Adrenal gland (tissue), 12 donors: ENCODE measurements around the gene PROKR2. TPM values are rescaled to one million over a fixed set of nuclear protein-coding genes. Genes with fewer than 3 reads are reported as not detected.

Experiments
- DNase-seq, 7 donors: peaks; one replicate each; pipeline ENCODE4 v3.0.0-alpha.2; 2019 to 2020
- H3K27ac ChIP-seq, 5 donors: fragments of 200-600 bp; sonication (generic) in 4 of 5; 1 replicate in 3 of 5; 2 replicates in 2 of 5; pipeline versions ENCODE4 v1.5.1 to v1.8.0; 2016 to 2020; ENCODE audit warnings: mild to moderate bottlenecking in 1 of 5
- H3K27me3 ChIP-seq: fragments of 200-600 bp; 2 replicates; pipeline ENCODE4 v1.8.0; 2021
- H3K36me3 ChIP-seq, 2 donors: fragments of 200-600 bp; replicated peaks in 1 of 2; 1 replicate in 1 of 2; 2 replicates in 1 of 2; pipeline versions ENCODE4 v1.5.1 to v1.8.0; 2018 to 2022
- H3K4me1 ChIP-seq, 2 donors: fragments of 200-600 bp; replicated peaks in 1 of 2; 1 replicate in 1 of 2; 2 replicates in 1 of 2; pipeline versions ENCODE4 v1.5.1 to v1.8.0; 2018 to 2021
- H3K4me3 ChIP-seq, 4 donors: fragments of 200-600 bp; sonication (generic) in 3 of 4; one replicate each; pipeline ENCODE4 v1.5.1; 2016 to 2018
- H3K9me3 ChIP-seq, 3 donors: fragments of 200-600 bp; sonication (generic) in 1 of 3; replicated peaks in 1 of 3; 1 replicate in 2 of 3; 2 replicates in 1 of 3; pipeline versions ENCODE4 v1.5.1 to v1.8.0; 2016 to 2021
- POLR2A ChIP-seq, 2 donors: fragments of 450-650 bp; IDR thresholded peaks; one replicate each; pipeline ENCODE4 v1.6.1; 2017; ENCODE audit warnings: antibody characterized with exemption in 2 of 2, mild to moderate bottlenecking in 2 of 2, moderate library complexity in 1 of 2
- WGBS, 4 donors: extraction: QIAGEN DNeasy Blood & Tissue Kit in 2 of 4; methylation state at CpG; one replicate each; pipeline versions ENCODE4 v1.1.5 to v1.1.7; 2013 to 2017; 5-methylcytosine and 5-hydroxymethylcytosine counted together
- intact Hi-C, 2 donors: fragments of 100-400 bp; cut with DNase I; formaldehyde crosslinking; loops; one replicate each; pipeline versions ENCODE4 v1.14.1 to v1.15.0; 2022 to 2023
- polyA plus RNA-seq, 3 donors: library from polyadenylated mRNA; stranded (reverse); fragments of 200-250 nt in 2 of 3; fragments of 350-450 nt in 1 of 3; fragmentation: Illumina TruSeq in 1 of 3; extraction: RNeasy Lipid Tissue Mini Kit (QIAGEN cat#74804) in 1 of 3; gene quantifications; one replicate each; pipeline ENCODE4 v1.2.3, GENCODE V29; 2013 to 2014
- total RNA-seq, 9 donors: library from RNA; depleted of rRNA in 4 of 9; stranded (reverse); fragments of >200 nt in 4 of 9; fragments of 120-200 nt in 1 of 9; fragmentation: NEBNext Ultra II Directional in 1 of 9; extraction: Animal tissue kit (Norgen Biotek cat#: 25700) in 1 of 9; gene quantifications; one replicate each; pipeline versions ENCODE4 v1.1.0 to v1.2.4, GENCODE V29; 2013 to 2023
- TF ChIP-seq, protein P1 (sequence below), 6 experiments: fragments of 450-650 bp in 4 of 6; fragments of 200-600 bp in 2 of 6; sonication (generic) in 1 of 6; IDR thresholded peaks; 1 replicate in 5 of 6; 2 replicates in 1 of 6; pipeline versions ENCODE4 v1.5.1 to v1.8.0; 2016 to 2021; ENCODE audit warnings: antibody characterized with exemption in 6 of 6, mild to moderate bottlenecking in 2 of 6, moderate library complexity in 1 of 6
- donor health status: healthy with polysubstance abuse.
- donor health status: Bipolar disorder and iron deficiency.
- donor health status: DM: yes; HTN: yes; CAD: no.
- donor health status: DM: no; HTN: no; CAD: no.
- donor health status: DM: no; HTN: no; CAD: no.
- donor health status: DM: yes; HTN: yes; CAD: no.

PROKR2 gene
- total and polyA plus RNA-seq, 12 donors: not detected

DNA sequence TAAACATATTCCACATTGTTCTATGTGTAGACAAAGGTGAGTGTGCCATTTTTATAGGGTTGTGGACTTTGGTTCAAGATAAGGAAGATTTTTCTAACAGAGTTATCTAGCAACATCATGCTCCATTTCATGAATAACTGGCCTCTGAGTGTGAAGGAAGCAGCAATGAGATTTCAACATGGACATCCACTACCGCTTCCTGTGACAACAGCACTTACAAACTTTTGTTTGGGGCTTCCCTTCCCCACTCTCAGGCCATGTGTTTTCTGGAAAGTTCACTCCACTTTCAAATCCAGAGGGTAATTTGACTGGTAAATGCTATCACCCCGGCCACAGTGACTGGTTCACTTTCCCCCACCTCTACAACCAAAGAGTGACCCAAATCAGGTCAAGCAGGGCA is 38.1 kb upstream of the PROKR2 start:
- Histone ChIP-seq H3K4me1 (no peaks in the 10 kb centered on the region), H3K4me3 (no peak overlapping the region), H3K27ac (no peak overlapping the region), H3K27me3 (no peaks in the 10 kb centered on the region), H3K36me3 (no peaks in the 10 kb centered on the region), H3K9me3 (no peaks in the 10 kb centered on the region)
- WGBS, 4 donors: 64 to 92% (median 82%) methylated on average over 2 of the region's 2 CpGs
- TF ChIP-seq, protein P1, sequence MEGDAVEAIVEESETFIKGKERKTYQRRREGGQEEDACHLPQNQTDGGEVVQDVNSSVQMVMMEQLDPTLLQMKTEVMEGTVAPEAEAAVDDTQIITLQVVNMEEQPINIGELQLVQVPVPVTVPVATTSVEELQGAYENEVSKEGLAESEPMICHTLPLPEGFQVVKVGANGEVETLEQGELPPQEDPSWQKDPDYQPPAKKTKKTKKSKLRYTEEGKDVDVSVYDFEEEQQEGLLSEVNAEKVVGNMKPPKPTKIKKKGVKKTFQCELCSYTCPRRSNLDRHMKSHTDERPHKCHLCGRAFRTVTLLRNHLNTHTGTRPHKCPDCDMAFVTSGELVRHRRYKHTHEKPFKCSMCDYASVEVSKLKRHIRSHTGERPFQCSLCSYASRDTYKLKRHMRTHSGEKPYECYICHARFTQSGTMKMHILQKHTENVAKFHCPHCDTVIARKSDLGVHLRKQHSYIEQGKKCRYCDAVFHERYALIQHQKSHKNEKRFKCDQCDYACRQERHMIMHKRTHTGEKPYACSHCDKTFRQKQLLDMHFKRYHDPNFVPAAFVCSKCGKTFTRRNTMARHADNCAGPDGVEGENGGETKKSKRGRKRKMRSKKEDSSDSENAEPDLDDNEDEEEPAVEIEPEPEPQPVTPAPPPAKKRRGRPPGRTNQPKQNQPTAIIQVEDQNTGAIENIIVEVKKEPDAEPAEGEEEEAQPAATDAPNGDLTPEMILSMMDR (IDR thresholded peaks at IDR 0.05): no peak
- TF ChIP-seq POLR2A (IDR thresholded peaks at IDR 0.05): no peak
- intact Hi-C loops: no loop called here
- no peak for DNase-seq

DNA sequence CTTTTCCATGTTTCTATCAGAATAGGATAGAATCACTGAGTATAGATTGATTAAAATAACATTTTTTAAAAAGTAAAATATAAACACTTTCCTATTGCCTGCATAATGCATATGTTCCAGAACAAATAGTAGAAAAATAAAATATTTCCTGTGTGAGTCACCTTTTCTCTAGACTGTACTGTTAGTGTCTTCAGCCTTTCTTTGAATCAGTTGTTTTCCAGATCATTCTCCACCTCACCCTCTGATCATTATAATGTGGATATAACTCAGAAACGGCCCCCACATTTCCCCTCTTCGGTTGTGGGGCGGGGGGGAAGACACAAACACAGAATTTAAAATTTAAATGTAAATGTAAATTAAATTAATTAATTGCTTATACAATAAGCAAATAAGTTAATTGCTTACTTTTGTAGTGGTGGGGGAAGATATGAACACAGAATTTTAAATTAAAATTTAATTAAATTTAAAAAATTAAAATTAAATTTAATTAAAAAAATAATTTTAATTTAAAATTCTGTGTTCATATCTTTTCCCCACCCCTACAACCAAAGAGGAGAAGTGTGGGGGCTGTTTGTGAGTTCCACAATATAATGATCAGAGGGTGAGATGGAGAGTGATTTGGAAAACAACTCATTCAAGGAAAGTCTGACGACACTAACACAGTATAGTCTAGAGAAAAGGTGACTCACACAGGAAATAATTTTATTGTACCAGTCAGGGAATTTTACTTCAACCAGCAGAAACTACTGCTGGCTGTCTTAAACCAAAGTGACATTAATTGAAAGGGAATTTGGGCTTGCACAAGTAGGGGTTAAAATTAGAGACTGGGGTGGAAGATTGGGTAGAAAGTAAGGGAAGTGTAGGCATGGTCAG is 37.1 kb upstream of the PROKR2 start:
- intact Hi-C loops: no loop called here
- no peaks in the 10 kb centered on the region for H3K27me3 ChIP-seq
- no peaks in the 10 kb centered on the region for H3K9me3 ChIP-seq
- no peak overlapping the region for H3K4me3 ChIP-seq
- 45 to 58% (median 48%) methylated on average over 4 of the region's 4 CpGs for WGBS, 4 donors
- no peak for TF ChIP-seq POLR2A (IDR thresholded peaks at IDR 0.05)
- TF ChIP-seq, protein P1 (IDR thresholded peaks at IDR 0.05): no peak
- H3K4me1 ChIP-seq: no peaks in the 10 kb centered on the region
- no peaks in the 10 kb centered on the region for H3K36me3 ChIP-seq
- no peak for DNase-seq
- no peak overlapping the region for H3K27ac ChIP-seq

DNA sequence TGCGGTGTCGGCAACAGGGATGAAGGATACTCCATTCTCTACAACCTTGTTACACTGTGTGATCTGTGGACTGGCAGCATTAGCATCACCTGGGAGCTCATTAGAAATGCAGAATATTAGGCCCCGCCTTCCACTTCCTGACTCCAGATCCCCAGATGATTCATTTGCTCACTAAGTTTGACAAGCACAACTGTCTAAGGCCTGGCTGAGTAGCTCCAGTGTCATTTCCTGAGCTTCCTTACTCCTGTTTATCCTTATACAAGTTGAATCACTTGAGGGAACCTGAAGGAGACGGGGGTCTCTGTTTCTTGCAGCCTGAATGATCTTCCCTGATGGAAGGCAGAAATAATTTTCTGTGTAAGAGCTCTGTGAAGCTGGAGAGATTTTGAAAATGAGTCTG is 32.7 kb upstream of the PROKR2 start:
- no peak for TF ChIP-seq POLR2A (IDR thresholded peaks at IDR 0.05)
- TF ChIP-seq, protein P1 (IDR thresholded peaks at IDR 0.05): no peak
- Histone ChIP-seq H3K36me3 (no peaks in the 10 kb centered on the region), H3K4me3 (no peak overlapping the region), H3K4me1 (no peaks in the 10 kb centered on the region), H3K27ac (no peak overlapping the region), H3K9me3 (no peaks in the 10 kb centered on the region), H3K27me3 (no peaks in the 10 kb centered on the region)
- DNase-seq: no peak
- intact Hi-C loops: no loop called here
- 83 to 94% (median 88%) methylated on average over 4 of the region's 4 CpGs for WGBS, 4 donors

- intact Hi-C loops: no loop called here
- WGBS, 4 donors: 30 to 42% (median 33%) methylated on average over 4 of the region's 4 CpGs
- H3K4me1 ChIP-seq: no peaks in the 10 kb centered on the region
Observed at GRCh38 chr20:5342021-5342420, 25.3 kb upstream of the PROKR2 start.

More at GRCh38 chr20:5342021-5342420, 25.3 kb upstream of the PROKR2 start:
- Histone ChIP-seq H3K4me3 (no peak overlapping the region), H3K9me3 (no peaks in the 10 kb centered on the region), H3K27ac (no peak overlapping the region), H3K36me3 (no peaks in the 10 kb centered on the region), H3K27me3 (peaks cover 8% of the 10 kb centered on the region)
- no peak for DNase-seq
- TF ChIP-seq POLR2A (IDR thresholded peaks at IDR 0.05): no peak
- TF ChIP-seq, protein P1 (IDR thresholded peaks at IDR 0.05): no peak
